GM08714 (cell line): Measurements from ENCODE around the gene ZBED2.
A peak's percentile ranks its signal among the peaks of the same experiment; 100 is the strongest.

Experiments
- H3K4me3 ChIP-seq: fragments of 200-500 bp; sonication (Bioruptor generic); 2 replicates; pipeline ENCODE4 v1.5.1; 2014; ENCODE audit warnings: mild to moderate bottlenecking, low read length, inconsistent platforms
- ZNF274 ChIP-seq: IDR thresholded peaks from 2 replicates; pipeline ENCODE4 v1.6.1; 2012; ENCODE audit warnings: mild to moderate bottlenecking, low read depth, low read length

Gene ZBED2

DNA sequence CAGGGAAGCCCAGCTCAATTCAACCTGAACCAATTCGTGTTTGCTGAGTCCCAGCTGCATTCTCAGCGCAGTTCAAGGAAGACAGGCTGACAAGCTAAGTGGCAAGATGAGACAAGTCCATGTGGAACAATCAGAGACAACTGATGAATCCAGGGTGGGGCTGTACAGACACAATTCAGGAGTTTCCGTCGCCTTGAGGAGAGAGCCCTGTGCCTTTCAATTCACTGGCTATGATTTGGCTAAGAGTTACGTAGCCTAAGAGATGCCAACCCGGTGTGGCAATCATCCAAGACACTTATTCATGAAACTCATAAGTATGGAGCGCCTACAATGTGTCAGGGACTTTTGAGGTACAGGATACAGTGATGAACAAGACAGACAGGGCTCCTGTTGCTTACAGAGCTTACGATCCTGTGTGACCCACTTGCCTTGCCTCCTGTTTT, 15.5 kb upstream of the ZBED2 start:
- no peak overlapping the region; the same call in 1 of the 2 replicates for H3K4me3 ChIP-seq
- TF ChIP-seq ZNF274: no peak

DNA sequence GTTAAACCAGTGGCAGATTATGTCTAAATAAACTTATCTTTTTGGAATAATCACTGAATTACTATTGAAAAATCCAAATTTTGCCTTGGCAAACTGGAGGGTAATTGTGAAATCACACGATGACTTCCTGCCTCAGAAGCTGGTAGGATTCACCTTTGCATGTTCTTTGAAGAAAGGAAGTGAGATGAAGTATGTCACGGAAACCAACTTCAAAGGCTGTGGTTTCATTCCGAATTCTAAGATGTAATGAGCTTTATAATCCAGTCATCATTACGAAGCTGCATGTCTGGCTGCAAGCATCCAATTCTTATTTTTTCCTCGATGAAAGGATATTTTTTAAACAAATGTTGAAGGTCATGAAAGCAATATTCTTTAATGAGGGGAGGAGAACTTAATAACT, 15.0 kb upstream of the ZBED2 start:
- no peak for TF ChIP-seq ZNF274
- H3K4me3 ChIP-seq: no peak overlapping the region; the same call in 1 of the 2 replicates

- H3K4me3 ChIP-seq: no peak overlapping the region
- TF ChIP-seq ZNF274: no peak
These were observed 14.6 kb upstream of the ZBED2 start for GRCh38 chr3:111609700-111610099.

DNA sequence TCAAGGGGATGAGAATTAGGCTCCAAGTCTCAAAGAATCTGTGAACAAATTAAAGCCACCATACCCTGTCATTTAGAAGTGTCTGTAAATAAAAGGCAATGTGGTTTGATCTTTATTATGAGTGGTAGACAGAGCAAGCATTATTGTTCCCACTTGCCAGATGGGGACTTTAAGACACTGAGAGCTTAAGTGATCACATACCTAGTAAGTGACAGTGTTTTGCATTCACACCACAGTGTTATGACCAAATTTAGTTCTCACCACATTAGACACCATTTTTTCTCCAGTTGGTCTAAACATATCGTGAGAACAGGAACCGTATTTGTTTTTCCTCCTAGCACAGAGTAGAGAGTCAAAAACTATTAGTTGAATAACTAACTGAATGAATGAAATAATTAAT, 13.2 kb upstream of the ZBED2 start:
- TF ChIP-seq ZNF274: no peak

DNA sequence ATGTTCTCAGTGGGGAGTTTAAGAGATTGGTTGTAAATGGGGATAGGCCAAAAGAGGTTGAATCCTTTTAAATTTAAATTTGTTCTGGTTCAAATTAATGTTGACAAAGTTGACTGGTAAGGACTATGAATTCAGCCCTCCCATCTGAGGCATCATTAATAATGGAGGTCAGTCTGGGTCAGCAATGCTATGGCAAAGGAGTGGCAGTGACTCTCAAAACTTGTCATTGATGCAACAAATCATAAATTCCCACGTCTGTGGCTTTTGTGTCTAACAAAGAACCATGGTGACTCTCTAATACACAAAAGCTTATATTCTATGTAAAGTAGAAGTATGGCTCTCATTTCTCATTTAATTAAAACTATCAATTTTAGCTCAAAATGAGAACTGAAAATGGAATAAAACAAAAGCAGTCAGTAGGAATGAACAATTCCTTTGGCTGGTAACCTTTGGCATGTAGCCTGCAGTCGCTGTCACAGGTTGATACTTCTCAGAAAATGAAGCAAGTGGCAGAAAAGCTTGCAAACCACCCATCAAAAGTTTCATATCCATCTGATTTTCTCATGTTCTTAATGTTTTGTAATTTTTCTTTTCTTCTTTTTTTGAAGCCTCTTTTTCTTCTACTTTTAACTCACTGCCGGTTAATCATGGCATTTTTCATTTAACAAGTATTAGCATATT, 12.2 kb upstream of the ZBED2 start:
- H3K4me3 ChIP-seq: no peak overlapping the region
- no peak for TF ChIP-seq ZNF274

More for the DNA sequence above, 13.2 kb upstream of the ZBED2 start:
- H3K4me3 ChIP-seq: no peak overlapping the region

DNA sequence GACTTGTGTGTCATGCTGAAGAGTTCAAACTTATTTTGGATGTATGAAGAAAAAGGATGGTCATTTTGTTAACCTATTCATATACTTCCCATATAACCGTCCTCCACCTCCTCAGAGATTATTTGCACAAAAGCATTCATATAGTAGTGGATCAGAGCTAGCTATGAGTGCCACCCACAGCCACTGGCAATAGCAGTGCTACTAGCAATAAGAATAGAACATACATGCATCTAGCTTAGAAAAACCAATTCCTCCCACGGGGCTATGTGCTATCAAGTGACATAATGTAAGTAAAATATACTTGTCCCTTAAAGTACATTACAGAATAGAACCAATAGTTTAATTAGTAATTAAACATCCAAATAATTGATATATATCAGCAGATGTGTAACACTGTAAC, 10.3 kb upstream of the ZBED2 start:
- TF ChIP-seq ZNF274: no peak

GRCh38 chr3:111605018-111605417, 9.9 kb upstream of the ZBED2 start:
- no peak overlapping the region for H3K4me3 ChIP-seq
- no peak for TF ChIP-seq ZNF274

More for the DNA sequence above, 10.3 kb upstream of the ZBED2 start:
- H3K4me3 ChIP-seq: no peak overlapping the region

DNA sequence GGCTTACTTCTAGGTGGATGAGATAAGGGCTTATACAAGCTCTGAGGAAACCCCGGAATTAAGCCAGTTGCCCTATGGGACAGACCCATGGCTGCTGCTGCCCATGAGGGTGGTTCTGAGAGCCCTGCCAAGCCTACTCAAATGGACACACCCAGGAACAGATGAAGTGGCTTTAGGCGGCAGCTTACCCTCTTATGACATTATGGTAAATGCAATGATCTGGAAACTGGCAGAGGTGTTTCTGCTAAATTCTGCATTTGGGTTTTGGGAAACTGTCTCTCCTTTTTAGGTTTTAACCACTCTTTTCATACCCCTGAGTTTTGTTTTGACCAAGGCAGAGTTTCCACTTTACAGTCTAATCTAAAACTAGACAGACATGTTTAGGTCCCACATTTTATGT, 9.0 kb upstream of the ZBED2 start:
- no peak for TF ChIP-seq ZNF274
- no peak overlapping the region for H3K4me3 ChIP-seq

- TF ChIP-seq ZNF274: no peak
- no peak overlapping the region for H3K4me3 ChIP-seq
These were observed 8.5 kb upstream of the ZBED2 start for GRCh38 chr3:111603679-111604078.

DNA sequence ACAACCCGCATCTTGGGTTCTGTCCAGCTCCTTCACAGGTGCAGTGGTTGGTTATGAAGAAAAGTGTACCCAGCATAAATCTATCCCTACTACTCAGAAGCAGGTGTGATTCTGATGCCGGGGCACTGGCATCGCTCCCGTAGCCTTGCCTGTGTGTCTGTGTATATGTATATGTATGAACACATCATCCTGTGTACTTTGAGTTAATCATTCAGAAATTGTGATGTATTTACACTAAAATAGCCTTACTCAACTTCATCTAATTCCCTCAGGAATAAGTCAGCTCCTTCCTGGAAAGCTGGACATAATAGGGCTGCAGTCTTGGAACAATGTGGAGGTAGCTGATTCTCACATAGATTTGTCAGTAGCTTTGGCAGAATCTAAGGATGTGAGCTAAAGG, 6.7 kb upstream of the ZBED2 start:
- H3K4me3 ChIP-seq: no peak overlapping the region
- no peak for TF ChIP-seq ZNF274

GRCh38 chr3:111598552-111598951, 3.4 kb upstream of the ZBED2 start:
- no peak for TF ChIP-seq ZNF274
- no peak overlapping the region for H3K4me3 ChIP-seq

DNA sequence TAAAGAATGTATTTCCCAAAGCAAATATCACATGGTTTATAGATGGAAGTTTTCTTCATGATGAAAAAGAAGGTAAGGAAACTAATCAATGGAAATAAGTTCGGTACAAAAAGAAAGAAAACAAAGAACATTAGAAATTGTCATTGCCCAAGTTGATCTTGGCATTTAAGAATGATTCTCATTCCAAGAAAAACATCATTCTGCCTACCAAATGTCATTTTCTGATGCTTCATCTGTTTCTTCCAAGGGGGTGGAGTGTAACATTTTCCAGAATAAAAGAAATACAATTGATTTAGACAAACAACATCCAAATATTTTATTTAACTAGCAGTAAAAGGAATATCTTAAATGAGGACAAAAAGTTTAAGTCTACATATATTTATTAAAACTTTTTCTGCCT, 3.0 kb upstream of the ZBED2 start:
- no peak overlapping the region for H3K4me3 ChIP-seq
- TF ChIP-seq ZNF274: no peak

GRCh38 chr3:111596328-111596727, 1.2 kb upstream of the ZBED2 start:
- TF ChIP-seq ZNF274: no peak
- no peak overlapping the region for H3K4me3 ChIP-seq

DNA sequence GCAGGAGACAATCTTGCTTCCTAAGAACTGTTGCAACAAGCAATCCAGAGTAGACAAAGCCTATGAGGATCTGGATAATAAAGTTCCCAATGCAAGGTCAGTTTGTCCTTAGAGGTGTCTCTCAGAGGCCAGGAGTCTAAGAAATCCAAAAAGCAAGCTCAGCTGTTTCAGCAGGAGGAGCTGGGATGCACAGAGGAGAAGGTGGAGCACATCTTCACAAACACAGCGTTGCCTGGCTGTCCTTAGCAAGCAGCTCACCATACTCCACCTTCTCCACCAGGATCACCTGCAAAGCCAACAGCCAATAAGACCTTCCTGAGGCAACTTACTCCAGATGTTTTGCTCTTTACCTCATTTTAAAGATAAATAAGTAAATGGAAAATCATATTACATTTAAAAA, 365 bp downstream of the ZBED2 start:
- no peak for TF ChIP-seq ZNF274
- peak overlapping the region; percentile 19; the same call in 1 of the 2 replicates for H3K4me3 ChIP-seq

DNA sequence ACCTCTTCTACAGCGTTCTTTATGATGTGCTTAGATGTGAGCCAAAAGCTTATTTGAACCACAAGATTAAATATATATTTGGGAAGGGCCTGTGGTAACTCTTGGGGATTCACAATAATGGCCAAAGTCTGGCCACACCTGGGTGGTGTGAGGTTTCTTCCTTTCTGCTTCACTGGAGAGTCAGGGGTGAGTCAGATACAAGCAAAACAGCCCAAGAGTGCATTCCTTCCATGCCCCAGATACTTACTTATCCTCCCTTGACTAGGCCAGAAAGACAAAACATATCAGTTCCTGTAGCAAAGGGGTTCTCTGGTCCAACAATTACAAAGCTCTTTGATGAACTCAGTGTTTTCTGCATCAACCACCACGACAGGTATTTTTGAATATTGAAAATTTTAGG, 941 bp downstream of the ZBED2 start:
- peak overlapping the region; percentile 19; the same call in 1 of the 2 replicates for H3K4me3 ChIP-seq
- TF ChIP-seq ZNF274: no peak

DNA sequence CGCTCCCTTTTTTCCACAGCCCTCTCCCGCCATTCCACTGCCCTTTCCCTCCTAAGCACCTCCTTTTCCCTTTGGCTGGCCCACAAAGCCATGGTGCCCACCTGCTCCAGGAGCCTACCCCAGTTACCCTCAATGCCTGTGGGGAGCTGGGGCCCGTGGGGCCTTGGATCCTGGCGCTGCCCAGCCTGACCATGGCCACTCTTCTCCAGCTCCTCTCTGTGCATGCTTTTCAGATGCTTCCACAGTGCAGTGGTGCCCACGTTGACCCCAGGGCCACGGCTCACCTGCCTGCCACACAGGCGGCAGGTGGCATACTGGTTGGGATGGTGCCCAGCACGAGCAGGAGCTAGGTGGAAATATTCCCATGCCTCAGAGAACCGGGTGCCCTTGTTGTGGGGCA, 1.5 kb downstream of the ZBED2 start:
- H3K4me3 ChIP-seq: no peak overlapping the region
- TF ChIP-seq ZNF274: no peak
